ENCODE data around the gene IFI44L.

IFI44L gene

GRCh38 chr1:78619803-78620579 is at the start of gene IFI44L:
Gene IFI44L (plus strand): TSS chr1:78620448. CDS start chr1:78627916, 7,468 bp downstream.
- no peaks in the 10 kb centered on the region for H3K36me3 ChIP-seq (ENCODE audit: control insufficient read depth, insufficient read depth, low read length)
- no peaks in the 10 kb centered on the region for H3K4me1 ChIP-seq (ENCODE audit: control insufficient read depth, insufficient read depth, low read length)
- H3K9me3 ChIP-seq (ENCODE audit: control insufficient read depth, low read length) = no peaks in the 10 kb centered on the region
- peak within 1 kb of the TSS; percentile 6 for H3K4me3 ChIP-seq (ENCODE audit: low read length)
- peak within 1 kb of the TSS; percentile 58 for H3K9ac ChIP-seq (ENCODE audit: low read length)
- H3K27me3 ChIP-seq (ENCODE audit: control insufficient read depth, insufficient read depth, low read length) = no peaks in the 10 kb centered on the region

DNA sequence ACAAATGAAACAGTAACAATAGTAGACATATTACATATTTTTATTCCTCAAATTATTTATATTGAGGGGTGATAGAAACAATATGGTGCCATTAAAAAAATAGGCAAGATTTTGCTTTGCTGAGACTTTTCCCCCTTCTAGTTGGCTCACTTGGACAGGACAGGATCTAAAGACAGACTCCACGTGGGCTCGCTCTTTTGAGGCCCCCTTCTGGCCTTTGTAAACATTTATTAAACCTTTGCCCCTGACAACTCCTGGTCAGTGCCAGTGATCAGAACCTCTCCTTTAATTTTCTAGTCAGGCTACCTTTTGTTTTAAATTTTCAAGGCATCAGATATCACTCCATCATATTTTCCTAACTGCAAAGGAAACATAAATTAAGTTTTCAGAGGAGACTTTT is 49.7 kb upstream of the IFI44L start:
- no peaks in the 10 kb centered on the region for H3K9me3 ChIP-seq (ENCODE audit: control insufficient read depth, low read length)
- H3K36me3 ChIP-seq (ENCODE audit: control insufficient read depth, insufficient read depth, low read length) = no peaks in the 10 kb centered on the region
- H3K4me1 ChIP-seq (ENCODE audit: control insufficient read depth, insufficient read depth, low read length) = no peaks in the 10 kb centered on the region
- no peak overlapping the region for H3K9ac ChIP-seq (ENCODE audit: low read length)
- no peaks in the 10 kb centered on the region for H3K27me3 ChIP-seq (ENCODE audit: control insufficient read depth, insufficient read depth, low read length)
- H3K4me3 ChIP-seq (ENCODE audit: low read length) = no peak overlapping the region

- H3K27me3 ChIP-seq (ENCODE audit: control insufficient read depth, insufficient read depth, low read length) = no peaks in the 10 kb centered on the region
- H3K4me3 ChIP-seq (ENCODE audit: low read length) = no peak overlapping the region
Observed at GRCh38 chr1:78577257-78578100, 42.8 kb upstream of the IFI44L start.

DNA sequence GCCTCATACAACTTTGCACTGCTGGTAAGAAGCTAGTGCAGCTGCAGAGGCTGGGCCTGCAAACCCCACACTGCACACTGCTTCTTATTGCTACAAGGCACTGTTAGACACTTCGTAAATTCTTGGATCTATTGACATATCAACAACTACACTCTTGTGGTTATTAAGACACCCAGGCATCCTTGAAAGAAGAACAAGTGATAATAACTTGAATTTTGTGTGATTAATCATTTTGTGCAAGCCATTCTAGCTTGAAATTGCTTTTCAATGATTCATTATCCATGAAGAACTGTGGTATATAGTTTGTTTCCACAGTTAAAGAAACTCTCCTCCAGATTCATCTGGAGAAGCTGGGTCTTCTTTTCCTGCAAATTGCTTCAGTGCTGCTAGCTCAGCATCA is 33.7 kb upstream of the IFI44L start:
- H3K9me3 ChIP-seq (ENCODE audit: control insufficient read depth, low read length) = no peaks in the 10 kb centered on the region
- H3K27me3 ChIP-seq (ENCODE audit: control insufficient read depth, insufficient read depth, low read length) = no peaks in the 10 kb centered on the region

More at GRCh38 chr1:78577257-78578100, 42.8 kb upstream of the IFI44L start:
- Histone ChIP-seq H3K36me3 (ENCODE audit: control insufficient read depth, insufficient read depth, low read length) (no peaks in the 10 kb centered on the region), H3K9ac (ENCODE audit: low read length) (no peak overlapping the region), H3K9me3 (ENCODE audit: control insufficient read depth, low read length) (no peaks in the 10 kb centered on the region), H3K4me1 (ENCODE audit: control insufficient read depth, insufficient read depth, low read length) (no peaks in the 10 kb centered on the region)

GRCh38 chr1:78587211-78587610 is 33.0 kb upstream of the IFI44L start:
- Histone ChIP-seq H3K9ac (ENCODE audit: low read length) (no peak overlapping the region), H3K27me3 (ENCODE audit: control insufficient read depth, insufficient read depth, low read length) (no peaks in the 10 kb centered on the region), H3K36me3 (ENCODE audit: control insufficient read depth, insufficient read depth, low read length) (no peaks in the 10 kb centered on the region)

More for the DNA sequence above, 33.7 kb upstream of the IFI44L start:
- Histone ChIP-seq H3K9ac (ENCODE audit: low read length) (no peak overlapping the region), H3K36me3 (ENCODE audit: control insufficient read depth, insufficient read depth, low read length) (no peaks in the 10 kb centered on the region), H3K4me3 (ENCODE audit: low read length) (no peak overlapping the region), H3K4me1 (ENCODE audit: control insufficient read depth, insufficient read depth, low read length) (no peaks in the 10 kb centered on the region)

DNA sequence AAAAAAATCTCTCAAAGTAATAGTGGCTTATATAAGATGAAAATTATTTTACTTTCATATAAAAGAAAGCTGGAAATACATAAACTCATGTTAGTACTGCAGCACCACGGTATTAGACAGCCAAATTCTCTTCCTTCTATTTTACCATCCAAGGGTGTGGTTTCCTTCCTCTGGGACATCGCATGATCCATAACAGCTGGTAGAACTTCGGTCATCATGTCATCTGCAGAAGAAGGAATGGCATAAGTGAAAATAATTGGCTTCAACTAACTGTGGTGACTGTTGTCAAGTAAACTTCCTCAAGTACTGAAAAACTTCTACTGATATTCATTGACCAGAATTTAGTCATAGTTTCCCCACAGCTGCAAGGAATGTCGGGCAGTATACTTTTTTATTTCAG is 28.3 kb upstream of the IFI44L start:
- Histone ChIP-seq H3K27me3 (ENCODE audit: control insufficient read depth, insufficient read depth, low read length) (no peaks in the 10 kb centered on the region), H3K9me3 (ENCODE audit: control insufficient read depth, low read length) (no peaks in the 10 kb centered on the region), H3K4me3 (ENCODE audit: low read length) (no peak overlapping the region), H3K9ac (ENCODE audit: low read length) (no peak overlapping the region), H3K36me3 (ENCODE audit: control insufficient read depth, insufficient read depth, low read length) (no peaks in the 10 kb centered on the region), H3K4me1 (ENCODE audit: control insufficient read depth, insufficient read depth, low read length) (no peaks in the 10 kb centered on the region)

More at GRCh38 chr1:78587211-78587610, 33.0 kb upstream of the IFI44L start:
- no peak overlapping the region for H3K4me3 ChIP-seq (ENCODE audit: low read length)
- H3K4me1 ChIP-seq (ENCODE audit: control insufficient read depth, insufficient read depth, low read length) = no peaks in the 10 kb centered on the region
- no peaks in the 10 kb centered on the region for H3K9me3 ChIP-seq (ENCODE audit: control insufficient read depth, low read length)

DNA sequence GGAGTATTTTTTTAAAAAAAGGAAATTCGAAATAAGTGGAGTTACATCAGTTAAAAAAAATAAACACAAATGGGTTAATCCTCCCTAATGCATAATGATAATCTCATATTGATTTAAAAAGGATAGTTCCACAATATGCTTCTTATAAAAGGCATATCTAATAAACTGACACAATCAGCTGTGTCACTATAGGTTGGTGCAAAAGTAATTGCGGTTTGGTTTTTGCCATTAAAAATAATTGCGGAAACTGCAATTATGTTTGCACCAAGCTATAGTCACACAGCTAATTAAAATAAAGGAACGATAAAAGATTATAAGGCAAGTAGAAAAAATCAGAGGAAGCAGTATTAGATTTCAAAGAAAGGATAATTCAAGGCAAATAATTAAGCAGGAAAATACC is 21.0 kb upstream of the IFI44L start:
- no peaks in the 10 kb centered on the region for H3K36me3 ChIP-seq (ENCODE audit: control insufficient read depth, insufficient read depth, low read length)
- H3K9me3 ChIP-seq (ENCODE audit: control insufficient read depth, low read length) = no peaks in the 10 kb centered on the region
- H3K4me3 ChIP-seq (ENCODE audit: low read length) = no peak overlapping the region
- no peaks in the 10 kb centered on the region for H3K4me1 ChIP-seq (ENCODE audit: control insufficient read depth, insufficient read depth, low read length)
- H3K27me3 ChIP-seq (ENCODE audit: control insufficient read depth, insufficient read depth, low read length) = no peaks in the 10 kb centered on the region
- H3K9ac ChIP-seq (ENCODE audit: low read length) = no peak overlapping the region

GRCh38 chr1:78601068-78601467 is 19.2 kb upstream of the IFI44L start:
- Histone ChIP-seq H3K4me1 (ENCODE audit: control insufficient read depth, insufficient read depth, low read length) (no peaks in the 10 kb centered on the region), H3K9me3 (ENCODE audit: control insufficient read depth, low read length) (no peaks in the 10 kb centered on the region), H3K36me3 (ENCODE audit: control insufficient read depth, insufficient read depth, low read length) (no peaks in the 10 kb centered on the region), H3K4me3 (ENCODE audit: low read length) (no peak overlapping the region), H3K27me3 (ENCODE audit: control insufficient read depth, insufficient read depth, low read length) (no peaks in the 10 kb centered on the region), H3K9ac (ENCODE audit: low read length) (no peak overlapping the region)

DNA sequence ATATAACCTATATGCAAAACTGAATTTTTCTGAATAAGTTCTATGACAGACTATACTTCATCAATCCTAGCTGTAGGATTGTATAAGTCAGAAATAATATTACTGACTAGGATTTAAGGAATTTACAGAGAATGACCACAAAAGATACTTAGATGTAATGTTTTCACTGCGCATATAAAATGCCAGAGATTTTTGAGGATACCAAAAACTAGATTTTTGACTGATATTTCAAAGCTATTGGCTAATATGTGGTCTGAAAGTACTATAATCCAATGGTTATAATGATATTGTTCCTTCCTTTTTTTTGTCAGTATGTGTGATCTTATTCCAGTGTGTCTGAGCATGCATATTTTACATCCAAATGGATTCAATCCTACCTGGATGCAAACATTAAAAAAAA is 17.0 kb upstream of the IFI44L start:
- Histone ChIP-seq H3K4me3 (ENCODE audit: low read length) (no peak overlapping the region), H3K9me3 (ENCODE audit: control insufficient read depth, low read length) (no peaks in the 10 kb centered on the region), H3K4me1 (ENCODE audit: control insufficient read depth, insufficient read depth, low read length) (no peaks in the 10 kb centered on the region), H3K9ac (ENCODE audit: low read length) (no peak overlapping the region), H3K36me3 (ENCODE audit: control insufficient read depth, insufficient read depth, low read length) (no peaks in the 10 kb centered on the region), H3K27me3 (ENCODE audit: control insufficient read depth, insufficient read depth, low read length) (no peaks in the 10 kb centered on the region)

DNA sequence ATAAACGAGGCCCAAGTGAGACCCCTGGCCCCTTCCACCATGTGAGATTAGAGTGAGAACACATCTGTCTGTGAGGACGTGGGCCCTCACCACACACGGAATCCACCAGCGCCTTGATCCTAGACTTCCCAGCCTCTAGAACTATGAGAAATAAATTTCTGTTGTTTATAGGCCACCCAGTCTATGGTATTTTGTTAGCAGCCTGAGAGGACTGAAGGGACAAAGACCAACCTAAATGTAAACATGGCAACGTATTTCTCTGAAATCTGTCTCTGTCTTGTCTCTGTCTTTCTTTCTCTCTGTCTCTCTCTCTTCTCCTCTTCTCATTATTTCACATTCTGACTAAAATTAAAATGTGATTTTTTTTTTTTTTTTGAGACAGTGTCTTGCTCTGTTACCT is 15.6 kb upstream of the IFI44L start:
- Histone ChIP-seq H3K27me3 (ENCODE audit: control insufficient read depth, insufficient read depth, low read length) (no peaks in the 10 kb centered on the region), H3K9me3 (ENCODE audit: control insufficient read depth, low read length) (no peaks in the 10 kb centered on the region), H3K4me1 (ENCODE audit: control insufficient read depth, insufficient read depth, low read length) (no peaks in the 10 kb centered on the region), H3K9ac (ENCODE audit: low read length) (no peak overlapping the region), H3K36me3 (ENCODE audit: control insufficient read depth, insufficient read depth, low read length) (no peaks in the 10 kb centered on the region), H3K4me3 (ENCODE audit: low read length) (no peak overlapping the region)

DNA sequence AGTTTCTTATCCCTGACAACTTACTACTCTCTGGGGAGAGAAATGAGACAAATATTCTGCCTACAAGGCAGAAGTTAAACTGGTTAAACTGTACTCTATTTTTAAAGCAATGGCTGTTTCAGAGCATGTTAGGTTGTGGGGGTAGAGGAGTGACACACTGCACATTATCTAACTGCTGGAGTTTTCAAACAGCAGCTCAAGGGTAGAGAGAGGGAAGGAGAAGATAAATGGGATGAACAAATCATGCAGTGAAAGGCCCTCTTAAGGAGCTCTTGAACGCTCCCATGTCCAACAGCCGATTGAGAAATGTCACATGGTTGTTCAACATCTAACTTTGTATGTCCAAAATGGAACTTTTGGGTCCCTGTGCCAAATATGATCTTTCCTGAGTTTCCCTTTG is 14.0 kb upstream of the IFI44L start:
- Histone ChIP-seq H3K9ac (ENCODE audit: low read length) (no peak overlapping the region), H3K4me1 (ENCODE audit: control insufficient read depth, insufficient read depth, low read length) (no peaks in the 10 kb centered on the region), H3K9me3 (ENCODE audit: control insufficient read depth, low read length) (no peaks in the 10 kb centered on the region), H3K4me3 (ENCODE audit: low read length) (no peak overlapping the region), H3K36me3 (ENCODE audit: control insufficient read depth, insufficient read depth, low read length) (no peaks in the 10 kb centered on the region), H3K27me3 (ENCODE audit: control insufficient read depth, insufficient read depth, low read length) (no peaks in the 10 kb centered on the region)

GRCh38 chr1:78607334-78607927 is 12.8 kb upstream of the IFI44L start:
- no peaks in the 10 kb centered on the region for H3K9me3 ChIP-seq (ENCODE audit: control insufficient read depth, low read length)
- H3K27me3 ChIP-seq (ENCODE audit: control insufficient read depth, insufficient read depth, low read length) = no peaks in the 10 kb centered on the region
- no peaks in the 10 kb centered on the region for H3K36me3 ChIP-seq (ENCODE audit: control insufficient read depth, insufficient read depth, low read length)
- no peaks in the 10 kb centered on the region for H3K4me1 ChIP-seq (ENCODE audit: control insufficient read depth, insufficient read depth, low read length)
- H3K4me3 ChIP-seq (ENCODE audit: low read length) = no peak overlapping the region
- H3K9ac ChIP-seq (ENCODE audit: low read length) = no peak overlapping the region
